RWPE2 (cell line): Measurements from ENCODE around the gene PRR29.
"Not testable (repeated sequence)": the region's sequence is repeated elsewhere in the genome, so short reads cannot be mapped to it uniquely, and the experiment has no call there.

Source experiments
- ATAC-seq: fragments of 200-7000 bp; cut with Tn5 transposase; 3 replicates; pipeline ENCODE4 v1.9.1; 2021; ENCODE audit warnings: low read depth
- DNase-seq: peaks from one replicate; pipeline ENCODE4 v3.0.0-alpha.2; 2020; ENCODE audit warnings: low spot score
- H3K27ac ChIP-seq: fragments of 450-650 bp; 2 replicates; pipeline ENCODE4 v1.5.1; 2017; ENCODE audit warnings: mild to moderate bottlenecking; ENCODE audit not compliant: poor library complexity, severe bottlenecking
- H3K27me3 ChIP-seq: fragments of 250-450 bp; sonication (Bioruptor Pico); 2 replicates; pipeline ENCODE4 v1.5.1; 2021; ENCODE audit warnings: mild to moderate bottlenecking, moderate library complexity; ENCODE audit not compliant: insufficient read depth, poor library complexity, severe bottlenecking
- H3K36me3 ChIP-seq: fragments of 250-450 bp; sonication (Bioruptor Pico); 2 replicates; pipeline ENCODE4 v1.5.1; 2020; ENCODE audit warnings: low read depth, mild to moderate bottlenecking, moderate library complexity
- H3K4me1 ChIP-seq: fragments of 250-450 bp; sonication (Bioruptor Pico); 2 replicates; pipeline ENCODE4 v1.5.1; 2021; ENCODE audit warnings: mild to moderate bottlenecking, moderate library complexity; ENCODE audit not compliant: insufficient read depth, poor library complexity, severe bottlenecking
- H3K4me3 ChIP-seq: fragments of 250-450 bp; sonication (Bioruptor Pico); 2 replicates; pipeline ENCODE4 v1.5.1; 2021; ENCODE audit warnings: mild to moderate bottlenecking, moderate library complexity; ENCODE audit not compliant: severe bottlenecking
- H3K9me3 ChIP-seq: fragments of 250-450 bp; sonication (Bioruptor Pico); 2 replicates; pipeline ENCODE4 v1.5.1; 2021; ENCODE audit warnings: mild to moderate bottlenecking, moderate library complexity; ENCODE audit not compliant: severe bottlenecking
- CTCF ChIP-seq: fragments of 450-650 bp; IDR thresholded peaks from one replicate; pipeline ENCODE4 v1.5.1; 2017; ENCODE audit warnings: mild to moderate bottlenecking, moderate library complexity; ENCODE audit not compliant: poor library complexity, severe bottlenecking

The PRR29 gene

DNA sequence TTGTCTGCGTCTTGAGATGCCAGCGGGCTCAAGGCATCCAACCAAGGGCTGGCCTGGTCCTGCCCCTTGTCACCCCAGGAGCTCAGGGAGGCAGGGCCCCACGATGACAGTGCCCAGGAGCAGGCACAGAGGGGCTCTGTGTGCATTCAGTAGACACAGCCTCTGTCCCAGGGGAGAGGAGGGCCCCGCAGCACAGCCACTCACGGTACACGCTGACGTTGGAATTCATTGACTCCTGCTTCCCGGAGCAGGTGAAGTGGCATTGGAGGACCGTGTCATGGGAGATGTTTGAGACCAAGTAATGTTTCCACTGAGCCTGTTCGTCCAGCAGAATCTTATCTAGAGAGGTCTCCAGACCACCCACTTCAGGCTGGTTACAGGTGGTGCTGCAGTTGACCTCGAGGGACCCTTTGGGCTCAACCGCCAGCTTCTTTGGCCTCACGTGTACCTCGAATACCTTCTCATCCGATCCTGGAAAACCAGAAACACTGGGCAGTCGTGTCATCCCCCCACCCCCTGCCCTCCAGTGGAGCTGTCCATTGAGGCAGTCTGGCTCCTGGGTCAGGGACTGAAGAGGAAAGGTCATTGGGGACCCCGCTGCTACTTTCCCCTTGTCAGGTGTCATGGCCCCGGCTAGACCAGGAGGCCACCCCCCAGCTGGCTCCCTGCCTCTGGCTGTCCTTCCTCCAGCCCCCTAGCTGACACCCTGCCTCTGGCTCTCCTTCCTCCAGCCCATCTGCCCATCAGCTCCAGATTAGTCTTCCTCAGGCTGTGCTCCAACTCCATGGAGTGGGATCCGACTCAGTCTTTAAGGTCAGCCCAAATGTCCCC, 7.0 kb downstream of the PRR29 start:
- peaks cover 2% of the 10 kb centered on the region for H3K4me1 ChIP-seq
- no peaks in the 10 kb centered on the region for H3K9me3 ChIP-seq
- H3K27me3 ChIP-seq: no peaks in the 10 kb centered on the region
- DNase-seq (peak; percentile 63), ATAC-seq (no peak)
- TF ChIP-seq CTCF: no peak
- no peak overlapping the region for H3K27ac ChIP-seq
- no peak overlapping the region for H3K4me3 ChIP-seq
- H3K36me3 ChIP-seq: no peaks in the 10 kb centered on the region

- ATAC-seq (peak; percentile 30; the same call in 1 of the 3 replicates), DNase-seq (peak; percentile 51)
- no peak overlapping the region for H3K4me3 ChIP-seq
- H3K27me3 ChIP-seq: no peaks in the 10 kb centered on the region
- no peak for TF ChIP-seq CTCF
- H3K4me1 ChIP-seq: peaks cover 2% of the 10 kb centered on the region
- H3K27ac ChIP-seq: no peak overlapping the region
- no peaks in the 10 kb centered on the region for H3K36me3 ChIP-seq
- H3K9me3 ChIP-seq: no peaks in the 10 kb centered on the region
Observed at GRCh38 chr17:64005734-64006167, 7.6 kb downstream of the PRR29 start.

DNA sequence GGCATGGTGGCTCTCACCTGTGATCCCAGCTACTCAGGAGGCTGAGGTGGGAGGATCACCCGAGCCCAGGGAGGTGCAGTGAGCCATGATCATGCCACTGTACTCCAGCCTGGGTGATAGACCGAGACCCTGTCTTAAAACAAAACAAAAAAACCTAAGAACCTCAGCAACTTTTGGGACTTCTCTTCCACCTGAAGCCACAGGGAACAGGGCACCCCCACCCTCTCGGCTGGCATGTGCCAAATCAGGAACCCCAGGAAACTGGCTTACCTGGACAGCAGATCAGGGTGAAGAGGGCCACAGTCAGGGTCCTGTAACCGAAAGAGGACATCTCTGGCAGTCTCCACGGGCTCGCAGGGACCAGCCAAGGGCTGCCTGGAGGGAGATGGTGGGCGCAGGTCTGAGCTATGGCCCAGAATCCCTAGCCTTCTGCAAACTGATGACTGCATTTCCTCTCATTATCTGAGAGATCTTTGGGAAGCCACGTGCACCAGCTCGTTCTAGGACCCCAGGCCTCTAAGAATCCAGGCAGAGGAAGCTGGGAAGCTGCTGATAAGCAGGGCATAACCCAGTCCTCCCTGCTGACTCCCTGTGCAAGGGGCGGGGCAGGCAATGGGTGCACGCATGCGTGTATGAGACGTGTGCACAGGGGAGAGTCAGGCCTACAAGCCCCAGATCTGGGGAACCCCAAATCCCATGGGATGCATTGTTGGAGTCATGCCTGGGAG, 8.4 kb downstream of the PRR29 start:
- Histone ChIP-seq H3K9me3 (no peaks in the 10 kb centered on the region), H3K4me3 (no peak overlapping the region), H3K27me3 (no peaks in the 10 kb centered on the region), H3K4me1 (peaks cover 2% of the 10 kb centered on the region), H3K27ac (no peak overlapping the region), H3K36me3 (no peaks in the 10 kb centered on the region)
- ATAC-seq: no peak
- no peak for TF ChIP-seq CTCF
- DNase-seq: peak; percentile 55

GRCh38 chr17:64007089-64007837, 9.1 kb downstream of the PRR29 start:
- H3K27ac ChIP-seq, H3K4me1 ChIP-seq, H3K4me3 ChIP-seq, ATAC-seq, H3K36me3 ChIP-seq, H3K27me3 ChIP-seq, H3K9me3 ChIP-seq: not testable (repeated sequence)
- peak; percentile 11 for DNase-seq

GRCh38 chr17:64007838-64008282, 9.7 kb downstream of the PRR29 start:
- DNase-seq: peak; percentile 35
- Histone ChIP-seq H3K4me1 (peaks cover 2% of the 10 kb centered on the region), H3K4me3 (no peak overlapping the region), H3K36me3 (no peaks in the 10 kb centered on the region), H3K27ac (no peak overlapping the region), H3K9me3 (no peaks in the 10 kb centered on the region), H3K27me3 (no peaks in the 10 kb centered on the region)
- TF ChIP-seq CTCF: no peak
- no peak for ATAC-seq
